ENCODE data around the gene IL17RE. TPM values are rescaled to one million over a fixed set of nuclear protein-coding genes. Genes with fewer than 3 reads are reported as not detected.

Gene IL17RE
- total RNA-seq, 1 donor from 2014 or later: 12.9 TPM

DNA sequence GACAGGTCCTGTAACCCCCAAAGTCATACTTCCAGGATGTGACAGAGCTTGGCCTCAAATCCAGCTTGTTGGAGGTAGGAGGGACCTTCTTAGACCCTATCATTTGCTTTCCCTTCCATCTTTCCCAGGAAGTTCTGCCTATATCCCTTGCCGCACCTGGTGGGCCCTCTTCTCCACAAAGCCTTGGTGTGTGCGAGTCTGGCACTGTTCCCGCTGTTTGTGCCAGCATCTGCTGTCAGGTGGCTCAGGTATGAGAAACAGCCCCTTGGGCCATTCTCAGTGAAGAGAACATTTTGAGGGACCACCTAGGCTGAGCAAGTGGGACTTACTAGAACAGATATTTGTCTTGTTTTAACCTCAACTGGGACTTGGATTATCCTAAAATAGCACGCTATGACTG lies 1.3 kb downstream of the IL17RE start:
- no peak for ATAC-seq

GRCh38 chr3:9906480-9906879 lies 3.8 kb downstream of the IL17RE start:
- ATAC-seq: no peak

DNA sequence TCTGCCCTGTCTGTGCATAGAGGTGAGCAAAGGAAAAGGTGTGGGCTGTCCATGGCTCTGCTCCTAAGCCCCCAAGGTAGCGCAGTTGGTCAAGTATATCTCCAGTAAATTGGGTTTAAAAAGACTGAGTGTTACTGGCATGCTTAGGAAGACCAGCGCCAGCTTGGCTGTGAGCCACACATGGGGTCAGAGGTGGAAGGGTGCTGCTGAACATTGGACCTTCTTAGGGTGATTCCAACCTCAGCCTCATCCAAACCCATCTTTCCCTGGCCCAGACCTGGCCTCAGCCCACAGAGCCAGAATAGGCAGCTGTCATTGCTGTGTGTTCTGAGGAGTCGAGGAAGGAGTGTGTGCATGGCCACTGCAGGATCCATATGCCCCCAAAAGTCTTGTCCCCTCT lies 5.6 kb downstream of the IL17RE start:
- no peak for ATAC-seq

DNA sequence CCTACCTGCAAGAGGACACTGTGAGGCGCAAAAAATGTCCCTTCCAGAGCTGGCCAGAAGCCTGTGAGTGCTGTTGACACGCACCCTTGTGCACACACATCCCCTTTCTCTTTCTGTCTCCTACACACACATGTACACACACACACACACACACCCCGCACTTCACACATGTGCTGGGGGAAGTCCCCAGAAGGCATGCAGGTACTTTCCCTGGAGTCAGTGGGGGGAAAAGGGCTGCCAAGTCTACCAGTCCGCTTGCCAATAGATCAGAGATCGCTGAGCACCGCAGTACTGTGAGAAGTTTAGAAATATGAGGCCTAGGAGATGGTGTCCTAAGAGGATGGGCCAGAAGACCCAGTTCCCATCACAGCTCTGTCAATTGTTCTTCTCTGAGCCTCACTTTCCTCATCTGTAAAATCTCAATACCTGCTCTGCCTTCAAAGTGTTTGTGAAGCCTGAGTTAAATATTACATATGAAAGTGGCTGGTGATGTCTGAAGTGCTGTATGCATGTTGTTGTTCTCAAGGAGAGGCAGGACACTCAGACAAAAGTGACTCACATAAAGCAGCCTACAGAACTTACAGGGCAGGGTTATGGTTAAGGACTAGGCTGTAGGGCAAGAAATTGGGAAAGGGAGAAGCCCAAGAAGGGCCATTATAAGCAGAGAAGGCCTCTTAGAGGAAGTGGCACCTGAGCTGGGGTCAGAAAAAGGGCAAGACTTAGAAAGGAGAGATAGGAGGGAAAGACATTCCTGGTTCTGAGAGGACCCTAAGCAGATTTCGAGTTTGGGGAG lies 6.8 kb downstream of the IL17RE start:
- ATAC-seq: peak; percentile 10

DNA sequence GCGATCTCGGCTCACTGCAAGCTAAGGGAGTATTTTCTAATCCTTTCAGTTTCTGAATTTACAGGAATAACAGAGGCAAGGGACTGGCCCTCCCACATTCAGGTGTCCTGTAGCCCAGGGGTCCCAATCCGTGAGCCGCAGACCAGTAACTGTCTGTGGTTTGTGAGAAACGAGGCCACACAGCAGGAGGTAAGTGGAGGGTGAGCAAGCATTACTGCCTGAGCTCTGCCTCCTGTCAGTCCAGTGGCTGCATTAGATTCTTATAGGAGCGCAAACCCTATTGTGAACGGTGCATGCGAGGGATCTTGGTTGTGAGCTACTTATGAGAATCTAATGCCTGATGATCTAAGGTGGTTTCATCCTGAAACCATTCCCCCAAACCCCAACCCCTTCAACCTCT lies 9.2 kb downstream of the IL17RE start:
- no peak for ATAC-seq

DNA sequence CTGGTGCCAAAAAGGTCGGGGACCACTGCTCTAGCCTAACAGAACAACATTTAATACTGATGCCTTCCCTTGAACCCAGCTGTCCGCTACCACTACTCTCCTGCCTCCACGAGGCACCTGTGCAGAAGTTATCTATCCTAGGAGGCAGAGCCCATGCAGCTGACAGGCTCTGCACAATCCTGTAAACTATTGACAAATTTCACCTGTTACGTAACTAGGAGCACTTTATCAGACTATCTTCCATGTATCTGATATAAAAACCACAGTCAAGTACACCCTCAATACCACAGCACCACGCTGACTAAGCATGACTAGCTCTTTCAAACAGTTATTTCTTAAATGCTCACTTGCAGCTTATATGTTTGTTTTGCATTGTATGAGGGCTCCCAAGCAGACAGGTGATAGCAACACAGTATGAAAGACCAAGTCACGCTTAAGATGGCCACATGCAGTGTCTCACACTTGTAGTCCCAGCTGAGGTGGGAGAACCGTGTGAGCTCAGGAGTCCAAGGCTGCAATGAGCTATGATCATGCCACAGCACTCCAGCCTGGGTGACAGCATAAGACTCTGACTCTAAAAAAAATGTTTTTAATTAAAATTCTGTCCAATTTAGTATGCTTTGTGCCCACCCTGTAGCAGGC lies 9.8 kb downstream of the IL17RE start:
- ATAC-seq: no peak

DNA sequence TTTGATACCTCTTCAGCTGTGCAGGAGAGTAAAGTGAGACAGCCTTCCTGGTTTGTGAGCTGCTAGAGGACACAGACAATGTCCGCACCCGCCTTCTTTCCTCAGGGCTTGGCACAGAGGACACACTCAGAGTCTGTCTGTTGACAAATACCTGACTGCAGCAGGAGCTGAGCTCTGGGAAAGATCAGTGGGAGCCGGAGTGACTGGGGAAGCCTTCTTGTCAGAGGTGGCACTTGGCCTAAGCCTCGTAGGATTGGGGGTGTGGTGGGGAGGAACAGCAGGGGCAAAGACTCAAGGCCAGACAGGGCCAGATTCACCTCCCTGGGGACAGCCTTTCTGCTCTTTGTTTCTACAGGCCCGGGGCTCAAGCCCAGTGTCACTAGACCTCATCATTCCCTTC lies 11.0 kb downstream of the IL17RE start:
- peak; percentile 29 for ATAC-seq

DNA sequence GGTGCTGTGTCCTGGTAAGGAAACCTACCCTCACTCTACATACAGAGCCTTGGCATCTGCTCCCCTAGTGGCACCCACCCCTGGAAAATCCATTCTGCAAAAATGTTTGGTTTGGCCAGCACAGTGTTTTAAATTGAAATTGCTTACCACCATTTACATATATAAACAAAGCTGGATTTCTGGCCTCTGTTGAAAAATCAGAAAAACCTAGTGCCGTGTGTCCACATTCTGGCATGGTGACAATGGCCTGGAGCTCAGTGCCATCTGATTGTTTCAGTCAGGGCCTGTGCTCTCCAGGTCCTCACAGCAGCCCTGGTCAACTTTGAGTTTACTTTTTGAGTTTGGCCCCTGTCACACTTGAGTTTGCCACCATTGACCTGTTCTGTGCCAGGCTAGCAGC lies 11.4 kb downstream of the IL17RE start:
- ATAC-seq: no peak

DNA sequence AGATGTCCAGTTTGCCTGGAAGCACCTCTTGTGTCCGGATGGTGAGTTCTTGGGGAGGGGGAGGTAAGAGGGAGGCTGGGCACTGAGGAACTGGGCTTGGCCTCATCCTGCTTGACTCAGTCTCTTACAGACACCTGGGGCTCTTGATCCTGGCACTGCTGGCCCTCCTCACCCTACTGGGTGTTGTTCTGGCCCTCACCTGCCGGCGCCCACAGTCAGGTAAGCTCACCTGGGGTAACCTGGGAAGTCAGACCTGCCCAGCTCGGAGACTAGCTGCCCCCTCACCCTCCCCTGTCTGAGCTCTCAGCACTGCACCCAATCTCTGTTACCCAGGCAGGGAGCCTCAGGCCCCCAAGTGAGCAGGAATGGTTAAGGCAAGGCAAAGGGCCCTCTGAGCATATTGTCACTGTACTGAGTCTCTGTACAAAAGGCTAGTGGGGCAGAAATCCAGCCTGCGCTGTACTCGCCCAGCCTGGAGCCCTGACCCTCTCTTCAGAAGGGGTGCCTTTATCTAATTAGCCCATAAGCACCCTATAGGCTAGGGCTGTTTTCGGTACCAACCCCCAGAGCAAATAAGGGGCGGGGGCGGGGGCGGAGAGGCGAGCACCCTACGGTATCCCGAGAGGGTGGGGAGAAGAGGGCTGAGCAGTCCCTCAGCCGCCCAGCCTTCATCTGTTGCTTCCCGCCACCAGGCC lies 12.1 kb downstream of the IL17RE start:
- ATAC-seq: no peak

DNA sequence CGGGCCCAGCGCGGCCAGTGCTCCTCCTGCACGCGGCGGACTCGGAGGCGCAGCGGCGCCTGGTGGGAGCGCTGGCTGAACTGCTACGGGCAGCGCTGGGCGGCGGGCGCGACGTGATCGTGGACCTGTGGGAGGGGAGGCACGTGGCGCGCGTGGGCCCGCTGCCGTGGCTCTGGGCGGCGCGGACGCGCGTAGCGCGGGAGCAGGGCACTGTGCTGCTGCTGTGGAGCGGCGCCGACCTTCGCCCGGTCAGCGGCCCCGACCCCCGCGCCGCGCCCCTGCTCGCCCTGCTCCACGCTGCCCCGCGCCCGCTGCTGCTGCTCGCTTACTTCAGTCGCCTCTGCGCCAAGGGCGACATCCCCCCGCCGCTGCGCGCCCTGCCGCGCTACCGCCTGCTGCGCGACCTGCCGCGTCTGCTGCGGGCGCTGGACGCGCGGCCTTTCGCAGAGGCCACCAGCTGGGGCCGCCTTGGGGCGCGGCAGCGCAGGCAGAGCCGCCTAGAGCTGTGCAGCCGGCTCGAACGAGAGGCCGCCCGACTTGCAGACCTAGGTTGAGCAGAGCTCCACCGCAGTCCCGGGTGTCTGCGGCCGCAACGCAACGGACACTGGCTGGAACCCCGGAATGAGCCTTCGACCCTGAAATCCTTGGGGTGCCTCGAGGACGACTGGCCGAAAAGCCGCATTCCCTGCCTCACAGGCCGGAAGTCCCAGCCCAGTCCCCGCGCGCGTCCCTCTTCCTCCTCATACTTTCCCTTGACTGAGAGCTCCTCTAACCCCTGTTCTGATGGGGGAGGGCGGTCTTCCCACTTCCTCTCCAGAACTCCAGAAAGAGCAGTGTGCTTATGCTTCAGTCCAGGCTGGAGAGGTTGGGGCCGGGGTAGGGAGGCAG lies 12.8 kb downstream of the IL17RE start:
- peak; percentile 35 for ATAC-seq

GRCh38 chr3:9916346-9916733 lies 13.7 kb downstream of the IL17RE start:
- ATAC-seq: peak; percentile 12

DNA sequence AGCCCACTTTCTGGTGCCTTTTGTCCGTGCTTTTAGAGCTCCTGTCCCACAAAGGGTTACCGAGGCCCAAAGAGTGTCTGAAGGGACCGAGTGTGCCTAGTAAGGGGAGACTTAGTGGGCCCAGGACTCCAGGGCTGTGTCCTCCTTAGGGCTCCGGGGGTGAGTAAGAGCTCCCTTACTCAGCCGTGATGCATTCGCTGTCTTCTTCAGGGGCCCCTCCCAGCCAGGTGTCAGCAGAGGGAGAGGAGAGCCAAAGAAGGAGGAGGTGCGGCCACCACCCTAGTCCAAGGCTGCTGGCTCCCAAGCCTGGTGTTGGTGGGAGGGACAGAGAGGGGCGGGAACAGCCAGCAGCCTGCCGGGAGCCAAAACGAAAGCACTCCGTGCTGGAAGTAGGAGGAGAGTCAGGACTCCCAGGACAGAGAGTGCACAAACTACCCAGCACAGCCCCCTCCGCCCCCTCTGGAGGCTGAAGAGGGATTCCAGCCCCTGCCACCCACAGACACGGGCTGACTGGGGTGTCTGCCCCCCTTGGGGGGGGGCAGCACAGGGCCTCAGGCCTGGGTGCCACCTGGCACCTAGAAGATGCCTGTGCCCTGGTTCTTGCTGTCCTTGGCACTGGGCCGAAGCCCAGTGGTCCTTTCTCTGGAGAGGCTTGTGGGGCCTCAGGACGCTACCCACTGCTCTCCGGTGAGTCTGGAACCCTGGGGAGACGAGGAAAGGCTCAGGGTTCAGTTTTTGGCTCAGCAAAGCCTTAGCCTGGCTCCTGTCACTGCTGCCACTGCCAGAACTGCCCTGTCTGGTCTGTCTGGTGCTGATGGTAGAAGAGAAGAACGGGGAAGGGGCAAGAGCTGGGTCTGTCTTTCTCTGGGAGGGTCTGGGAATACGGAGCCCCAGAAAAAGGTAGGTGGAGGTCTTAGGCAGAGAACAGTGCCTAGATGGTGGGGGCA lies 14.4 kb downstream of the IL17RE start, which contains the start of gene IL17RC:
Gene IL17RC (plus strand): TSS at position 365 of the 947 bp plus-strand sequence. CDS start 218 bp downstream, at position 583.
- peak; percentile 95 for ATAC-seq

GRCh38 chr3:9917820-9918219 lies 15.2 kb downstream of the IL17RE start:
- no peak for ATAC-seq

- ATAC-seq: no peak
Measured at GRCh38 chr3:9918261-9919038, 15.8 kb downstream of the IL17RE start.

DNA sequence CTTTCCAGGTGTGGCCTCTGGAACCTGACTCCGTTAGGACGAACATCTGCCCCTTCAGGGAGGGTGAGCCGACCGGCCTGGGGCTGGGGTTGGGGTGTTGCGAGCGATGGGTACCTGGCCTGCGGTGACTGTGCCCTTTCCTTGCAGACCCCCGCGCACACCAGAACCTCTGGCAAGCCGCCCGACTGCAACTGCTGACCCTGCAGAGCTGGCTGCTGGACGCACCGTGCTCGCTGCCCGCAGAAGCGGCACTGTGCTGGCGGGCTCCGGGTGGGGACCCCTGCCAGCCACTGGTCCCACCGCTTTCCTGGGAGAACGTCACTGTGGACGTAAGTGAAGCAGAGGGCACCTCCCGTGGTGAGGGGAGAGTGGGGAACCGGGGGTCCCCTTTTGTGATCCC lies 25.5 kb downstream of the IL17RE start:
- ATAC-seq: no peak

DNA sequence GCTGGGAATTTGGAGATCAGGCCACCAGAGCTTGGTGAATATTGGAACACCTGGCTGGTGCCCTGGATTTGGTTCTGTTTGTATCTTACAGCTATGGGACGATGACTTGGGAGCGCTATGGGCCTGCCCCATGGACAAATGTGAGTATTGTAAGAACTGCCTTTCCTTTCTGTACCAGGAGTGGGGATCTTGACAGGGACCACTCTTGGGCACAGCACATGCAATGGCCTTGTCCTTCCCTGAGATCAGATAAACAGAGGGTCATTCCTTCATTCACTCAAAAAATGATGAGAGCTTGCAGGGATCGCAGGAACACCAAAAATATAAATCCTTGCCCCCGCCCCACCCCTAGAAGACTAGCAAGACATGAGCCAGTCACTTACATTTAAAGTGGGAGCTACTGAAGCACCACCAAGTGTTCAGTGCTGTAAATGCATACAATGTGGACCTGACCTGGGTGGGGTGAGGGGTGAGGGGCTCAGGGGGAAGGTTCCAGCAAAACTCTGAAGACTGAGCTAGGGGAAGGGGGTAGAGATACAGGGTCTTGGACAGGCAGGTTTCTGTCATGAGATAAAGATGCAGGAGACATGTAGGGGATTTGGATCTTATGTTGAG lies 28.3 kb downstream of the IL17RE start:
- ATAC-seq: no peak

GRCh38 chr3:9932535-9932842 lies 29.8 kb downstream of the IL17RE start:
- ATAC-seq: no peak

GRCh38 chr3:9932843-9933560 lies 30.4 kb downstream of the IL17RE start:
- peak; percentile 78 for ATAC-seq

DNA sequence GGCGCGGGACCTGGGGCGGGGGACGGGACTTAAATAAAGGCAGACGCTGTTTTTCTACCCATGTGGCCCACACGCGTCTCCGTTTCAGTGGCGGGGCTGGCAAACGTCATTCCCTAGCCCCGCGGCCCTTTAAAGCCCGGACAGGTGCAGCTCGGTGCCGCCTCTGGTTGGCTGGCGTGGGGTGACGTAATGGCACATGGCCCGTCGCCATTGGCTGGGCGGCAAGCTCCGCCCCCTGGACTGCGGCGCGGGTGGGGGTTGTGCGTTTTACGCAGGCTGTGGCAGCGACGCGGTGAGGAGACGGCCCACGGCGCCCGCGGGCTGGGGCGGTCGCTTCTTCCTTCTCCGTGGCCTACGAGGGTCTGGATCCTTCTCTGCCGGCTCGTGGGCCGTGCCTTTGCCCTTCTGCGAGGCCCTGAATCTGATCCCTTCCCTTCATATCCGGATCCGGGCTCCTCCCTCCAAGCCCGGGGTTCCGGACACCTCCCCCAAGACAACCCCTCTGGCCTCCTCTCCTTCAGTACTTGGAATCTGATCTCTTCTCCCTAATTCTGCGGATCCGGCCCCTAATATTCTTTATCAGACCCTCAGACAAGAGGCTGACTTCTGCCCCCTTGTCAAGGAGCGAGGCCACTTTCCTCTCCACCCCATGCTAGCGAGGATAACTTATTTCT lies 31.1 kb downstream of the IL17RE start, which contains the start of gene CRELD1:
Gene CRELD1 (plus strand): TSS at position 274 of the 674 bp plus-strand sequence. CDS start 605 bp downstream, outside the sequence.
- ATAC-seq: peak; percentile 95
